Measurements from ENCODE around the gene TMEM87A.

- TF ChIP-seq CTCF (IDR thresholded peaks at IDR 0.05) (no peak), EP300 (IDR thresholded peaks at IDR 0.05) (no peak), POLR2AphosphoS5 (IDR thresholded peaks at IDR 0.05) (no peak)
Observed at GRCh38 chr15:42239528-42240182, 33.6 kb downstream of the TMEM87A start.

Measured in esophagus muscularis mucosa (tissue), 4 donors.